Astrocyte (in vitro differentiated cells and primary cell): ENCODE results near the gene MED27. TPM values are rescaled to one million over a fixed set of nuclear protein-coding genes. Genes with fewer than 3 reads are reported as not detected.

Experiments
- DNase-seq: peaks from one replicate; pipeline ENCODE4 v3.0.0-alpha.2; 2010; ENCODE audit warnings: low read depth
- FAIRE-seq: peaks from 2 replicates; lab custom pipeline; 2011; peaks lifted over from hg19 to GRCh38; lab: Jason Lieb, UNC
- H2AFZ ChIP-seq: 2 replicates; pipeline ENCODE4 v1.6.0; 2012; ENCODE audit warnings: low read depth, low read length, inconsistent platforms
- H3K27ac ChIP-seq: 2 replicates; pipeline ENCODE4 v1.5.1; 2011; ENCODE audit warnings: low read depth, low read length, inconsistent platforms
- H3K27me3 ChIP-seq: 2 replicates; pipeline ENCODE4 v1.6.0; 2011; ENCODE audit warnings: low read length, inconsistent platforms; ENCODE audit not compliant: insufficient read depth
- H3K36me3 ChIP-seq: 2 replicates; pipeline ENCODE4 v1.5.1; 2011; ENCODE audit warnings: low read length, inconsistent platforms; ENCODE audit not compliant: insufficient read depth
- H3K4me1 ChIP-seq: 2 replicates; pipeline ENCODE4 v1.5.1; 2011; ENCODE audit warnings: low read length, inconsistent platforms; ENCODE audit not compliant: insufficient read depth
- H3K4me2 ChIP-seq: 2 replicates; pipeline ENCODE4 v1.6.0; 2012; ENCODE audit warnings: low read length, inconsistent platforms
- H3K4me3 ChIP-seq: 2 replicates; pipeline ENCODE4 v1.5.1; 2011; ENCODE audit warnings: low read depth, mild to moderate bottlenecking, low read length, inconsistent platforms; ENCODE audit not compliant: insufficient read depth
- H3K79me2 ChIP-seq: 2 replicates; pipeline ENCODE4 v1.6.0; 2012; ENCODE audit warnings: mild to moderate bottlenecking, low read length, inconsistent platforms; ENCODE audit not compliant: insufficient read depth
- H3K9ac ChIP-seq: 2 replicates; pipeline ENCODE4 v1.6.0; 2012; ENCODE audit warnings: mild to moderate bottlenecking, low read length, inconsistent platforms
- H3K9me3 ChIP-seq: 2 replicates; pipeline ENCODE4 v1.5.1; 2012; ENCODE audit warnings: low read depth, mild to moderate bottlenecking, low read length, inconsistent platforms; ENCODE audit not compliant: insufficient read depth
- H4K20me1 ChIP-seq: 2 replicates; pipeline ENCODE4 v1.6.0; 2012; ENCODE audit warnings: low read length, inconsistent platforms; ENCODE audit not compliant: insufficient read depth
- H3K27ac Mint-ChIP-seq: one replicate; pipeline ENCODE4 v1.8.0; 2021; ENCODE audit warnings: mild to moderate bottlenecking, mixed read lengths; ENCODE audit not compliant: unreplicated experiment
- H3K27me3 Mint-ChIP-seq: one replicate; pipeline ENCODE4 v1.8.0; 2021; ENCODE audit warnings: low read depth, mixed read lengths; ENCODE audit not compliant: unreplicated experiment
- H3K36me3 Mint-ChIP-seq: one replicate; pipeline ENCODE4 v1.8.0; 2021; ENCODE audit warnings: low read depth, mixed read lengths; ENCODE audit not compliant: unreplicated experiment
- H3K4me1 Mint-ChIP-seq: one replicate; pipeline ENCODE4 v1.8.0; 2021; ENCODE audit warnings: low read depth, mixed read lengths; ENCODE audit not compliant: unreplicated experiment
- H3K4me3 Mint-ChIP-seq: one replicate; pipeline ENCODE4 v1.8.0; 2021; ENCODE audit warnings: mild to moderate bottlenecking, moderate library complexity, mixed read lengths; ENCODE audit not compliant: unreplicated experiment
- H3K9me3 Mint-ChIP-seq: one replicate; pipeline ENCODE4 v1.8.0; 2021; ENCODE audit warnings: mild to moderate bottlenecking, mixed read lengths; ENCODE audit not compliant: unreplicated experiment
- EZH2 ChIP-seq: IDR thresholded peaks from 2 replicates; pipeline ENCODE4 v1.6.1; 2012; ENCODE audit warnings: mild to moderate bottlenecking, low read length, inconsistent platforms; ENCODE audit not compliant: insufficient read depth
- total RNA-seq: library from RNA; stranded (reverse); gene quantifications from 2 replicates; pipeline ENCODE4 v1.2.1, GENCODE V29; 2021
- TF ChIP-seq, protein P1 (sequence below): IDR thresholded peaks from 2 replicates; pipeline ENCODE4 v1.5.1; 2011; ENCODE audit warnings: low read depth, mild to moderate bottlenecking, inconsistent platforms, low read length, moderate library complexity; ENCODE audit not compliant: insufficient read depth

MED27 gene
- total RNA-seq, 1 donor from 2014 or later, result 26.9 TPM

DNA sequence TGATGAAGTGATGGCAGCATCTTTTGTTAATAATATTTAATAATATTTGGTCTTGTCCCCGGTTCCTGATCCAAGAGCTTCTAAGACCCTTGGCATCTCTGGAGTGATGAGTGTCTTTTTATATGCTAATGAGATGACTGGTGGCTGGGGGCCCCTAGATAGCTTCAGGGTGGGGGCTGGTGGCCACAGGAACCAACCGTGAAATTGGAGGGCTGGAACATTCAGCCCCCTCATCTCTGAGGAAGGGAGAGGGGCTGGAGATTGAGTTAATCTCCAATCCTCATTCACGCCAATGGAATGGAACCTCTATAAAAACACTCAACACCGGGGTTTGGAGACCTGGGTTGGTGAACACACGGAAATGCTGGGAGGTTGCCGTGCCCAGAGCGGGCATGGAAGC, 261.6 kb downstream of the MED27 start:
- Mint-ChIP-seq H3K27me3 (peaks cover 53% of the 10 kb centered on the region), H3K9me3 (peaks cover 3% of the 10 kb centered on the region), H3K27ac (no peak overlapping the region), H3K36me3 (peaks cover 2% of the 10 kb centered on the region), H3K4me3 (no peak overlapping the region), H3K4me1 (peaks cover 2% of the 10 kb centered on the region)
- H3K27me3 ChIP-seq, result peaks cover 62% of the 10 kb centered on the region
- FAIRE-seq, result no peak
- no peak overlapping the region for H3K9ac ChIP-seq
- no peak overlapping the region for H3K4me2 ChIP-seq
- no peaks in the 10 kb centered on the region for H3K9me3 ChIP-seq
- H3K27ac ChIP-seq, result no peak overlapping the region
- TF ChIP-seq, protein P1, sequence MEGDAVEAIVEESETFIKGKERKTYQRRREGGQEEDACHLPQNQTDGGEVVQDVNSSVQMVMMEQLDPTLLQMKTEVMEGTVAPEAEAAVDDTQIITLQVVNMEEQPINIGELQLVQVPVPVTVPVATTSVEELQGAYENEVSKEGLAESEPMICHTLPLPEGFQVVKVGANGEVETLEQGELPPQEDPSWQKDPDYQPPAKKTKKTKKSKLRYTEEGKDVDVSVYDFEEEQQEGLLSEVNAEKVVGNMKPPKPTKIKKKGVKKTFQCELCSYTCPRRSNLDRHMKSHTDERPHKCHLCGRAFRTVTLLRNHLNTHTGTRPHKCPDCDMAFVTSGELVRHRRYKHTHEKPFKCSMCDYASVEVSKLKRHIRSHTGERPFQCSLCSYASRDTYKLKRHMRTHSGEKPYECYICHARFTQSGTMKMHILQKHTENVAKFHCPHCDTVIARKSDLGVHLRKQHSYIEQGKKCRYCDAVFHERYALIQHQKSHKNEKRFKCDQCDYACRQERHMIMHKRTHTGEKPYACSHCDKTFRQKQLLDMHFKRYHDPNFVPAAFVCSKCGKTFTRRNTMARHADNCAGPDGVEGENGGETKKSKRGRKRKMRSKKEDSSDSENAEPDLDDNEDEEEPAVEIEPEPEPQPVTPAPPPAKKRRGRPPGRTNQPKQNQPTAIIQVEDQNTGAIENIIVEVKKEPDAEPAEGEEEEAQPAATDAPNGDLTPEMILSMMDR, result no peak
- TF ChIP-seq EZH2, result no peak
- no peaks in the 10 kb centered on the region for H3K36me3 ChIP-seq
- H3K4me1 ChIP-seq, result peaks cover 10% of the 10 kb centered on the region
- H2AFZ ChIP-seq, result no peak overlapping the region
- H3K4me3 ChIP-seq, result no peak overlapping the region
- DNase-seq, result no peak
- H3K79me2 ChIP-seq, result no peaks in the 10 kb centered on the region
- H4K20me1 ChIP-seq, result no peaks in the 10 kb centered on the region

DNA sequence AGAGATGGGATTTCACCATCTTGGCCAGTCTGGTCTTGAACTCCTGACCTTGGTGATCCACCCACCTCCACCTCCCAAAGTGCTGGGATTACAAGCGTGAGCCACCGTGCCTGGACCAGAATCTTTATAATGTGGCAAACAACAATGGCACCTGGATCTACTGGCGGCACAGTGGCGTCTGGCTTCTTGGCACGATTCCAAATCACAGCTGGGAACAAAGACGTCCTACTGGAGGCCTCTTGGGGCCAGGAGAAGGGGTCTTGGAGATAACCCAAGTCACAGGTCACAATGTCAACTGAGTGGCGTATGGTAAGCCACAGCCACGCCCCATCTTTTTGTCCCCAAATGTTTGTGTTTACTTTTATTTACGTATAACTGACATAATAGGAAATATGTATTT, 262.0 kb downstream of the MED27 start:
- Mint-ChIP-seq H3K27me3 (peaks cover 53% of the 10 kb centered on the region), H3K36me3 (peaks cover 2% of the 10 kb centered on the region), H3K4me1 (peaks cover 5% of the 10 kb centered on the region), H3K9me3 (peaks cover 3% of the 10 kb centered on the region), H3K27ac (no peak overlapping the region), H3K4me3 (no peak overlapping the region)
- Histone ChIP-seq H3K9me3 (no peaks in the 10 kb centered on the region), H4K20me1 (no peaks in the 10 kb centered on the region), H3K27me3 (peaks cover 57% of the 10 kb centered on the region), H3K9ac (no peak overlapping the region), H3K4me2 (no peak overlapping the region), H3K36me3 (no peaks in the 10 kb centered on the region), H3K27ac (no peak overlapping the region), H3K4me1 (peaks cover 14% of the 10 kb centered on the region), H3K79me2 (no peaks in the 10 kb centered on the region), H3K4me3 (no peak overlapping the region), H2AFZ (no peak overlapping the region)
- FAIRE-seq (no peak), DNase-seq (no peak)
- no peak for TF ChIP-seq EZH2
- TF ChIP-seq, protein P1, result no peak

DNA sequence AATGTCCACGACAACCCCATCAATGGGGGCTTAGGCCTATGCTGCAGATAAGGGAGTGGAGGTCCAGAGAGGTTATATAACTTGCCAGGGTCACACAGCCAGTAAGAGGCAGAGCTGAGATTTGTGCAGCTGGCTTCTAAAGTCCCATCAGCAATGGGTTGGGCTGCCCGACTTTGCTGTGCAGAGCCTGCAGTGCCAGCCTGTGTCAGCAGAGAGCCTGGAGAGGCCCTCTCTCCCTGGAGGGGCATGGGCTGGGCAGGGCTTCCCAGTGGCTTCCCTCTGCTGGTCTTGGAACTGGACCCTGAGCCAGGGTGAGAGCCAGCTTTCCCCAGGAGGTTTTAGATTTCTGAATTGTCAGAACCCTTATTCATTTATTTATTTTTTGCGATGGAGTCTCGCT, 262.6 kb downstream of the MED27 start:
- TF ChIP-seq EZH2, result no peak
- TF ChIP-seq, protein P1, result no peak
- Mint-ChIP-seq H3K27ac (no peak overlapping the region), H3K4me3 (no peak overlapping the region), H3K9me3 (peaks cover 3% of the 10 kb centered on the region), H3K36me3 (peaks cover 2% of the 10 kb centered on the region), H3K27me3 (peaks cover 53% of the 10 kb centered on the region), H3K4me1 (peaks cover 5% of the 10 kb centered on the region)
- no peak overlapping the region for H3K4me3 ChIP-seq
- no peaks in the 10 kb centered on the region for H3K36me3 ChIP-seq
- no peaks in the 10 kb centered on the region for H4K20me1 ChIP-seq
- FAIRE-seq (no peak), DNase-seq (no peak)
- H3K79me2 ChIP-seq, result no peaks in the 10 kb centered on the region
- H2AFZ ChIP-seq, result no peak overlapping the region
- no peak overlapping the region for H3K27ac ChIP-seq
- no peak overlapping the region for H3K4me2 ChIP-seq
- H3K27me3 ChIP-seq, result peaks cover 55% of the 10 kb centered on the region
- H3K4me1 ChIP-seq, result peaks cover 14% of the 10 kb centered on the region
- no peaks in the 10 kb centered on the region for H3K9me3 ChIP-seq
- no peak overlapping the region for H3K9ac ChIP-seq
